Measurements from ENCODE around the gene CYB561.

GRCh38 chr17:63487014-63487339, 40.9 kb upstream of the CYB561 start:
- TF ChIP-seq POLR2AphosphoS5 (IDR thresholded peaks at IDR 0.05; ENCODE audit: low read depth, low read length) (no peak), CTCF (IDR thresholded peaks at IDR 0.05) (no peak)

All from Panc1 (cell line).